Neural progenitor cell (in vitro differentiated cells): Measurements from ENCODE around the gene C12orf75. TPM values are rescaled to one million over a fixed set of nuclear protein-coding genes. Genes with fewer than 3 reads are reported as not detected.

ENCODE experiments used
- DNase-seq: peaks from one replicate; pipeline ENCODE4 v3.0.0-alpha.2; 2016; ENCODE audit warnings: low spot score
- H2AFZ ChIP-seq: fragments of 200-600 bp; sonication (generic); replicated peaks from 2 replicates; pipeline ENCODE4 v1.6.1; 2016; ENCODE audit warnings: antibody characterized with exemption
- H3F3A ChIP-seq: fragments of 200-600 bp; sonication (generic); 2 replicates; pipeline ENCODE4 v1.6.1; 2016; ENCODE audit warnings: antibody characterized with exemption, low read depth
- H3K27ac ChIP-seq: fragments of 200-600 bp; sonication (generic); 2 replicates; pipeline ENCODE4 v1.5.1; 2016; ENCODE audit warnings: mild to moderate bottlenecking
- H3K27me3 ChIP-seq: fragments of 200-600 bp; sonication (generic); 2 replicates; pipeline ENCODE4 v1.6.1; 2016; ENCODE audit warnings: mild to moderate bottlenecking, moderate library complexity
- H3K36me3 ChIP-seq: fragments of 200-600 bp; sonication (generic); 2 replicates; pipeline ENCODE4 v1.5.1; 2016
- H3K4me1 ChIP-seq: fragments of 200-600 bp; sonication (generic); 2 replicates; pipeline ENCODE4 v1.6.1; 2016; ENCODE audit warnings: mixed run types
- H3K4me2 ChIP-seq: fragments of 200-600 bp; sonication (generic); 2 replicates; pipeline ENCODE4 v1.6.1; 2016
- H3K4me3 ChIP-seq: fragments of 200-600 bp; sonication (generic); 2 replicates; pipeline ENCODE4 v1.5.1; 2016
- H3K79me2 ChIP-seq: fragments of 200-600 bp; sonication (generic); 2 replicates; pipeline ENCODE4 v1.6.1; 2016; ENCODE audit warnings: low read depth
- H3K9ac ChIP-seq: fragments of 200-600 bp; sonication (generic); 2 replicates; pipeline ENCODE4 v1.6.1; 2016
- H3K9me3 ChIP-seq: fragments of 200-600 bp; sonication (generic); 2 replicates; pipeline ENCODE4 v1.5.1; 2016; ENCODE audit warnings: low read depth
- H4K20me1 ChIP-seq: fragments of 200-600 bp; sonication (generic); 2 replicates; pipeline ENCODE4 v1.6.1; 2016; ENCODE audit warnings: low read depth
- H3K27ac Mint-ChIP-seq: 3 replicates; pipeline ENCODE4 v1.8.0; 2021; ENCODE audit warnings: mixed read lengths
- H3K27me3 Mint-ChIP-seq: 2 replicates; pipeline ENCODE4 v1.8.0; 2022; ENCODE audit warnings: low read depth, mild to moderate bottlenecking, inconsistent platforms, moderate library complexity, mixed read lengths; ENCODE audit not compliant: insufficient read depth
- H3K36me3 Mint-ChIP-seq: 3 replicates; pipeline ENCODE4 v1.8.0; 2021; ENCODE audit warnings: mixed read lengths
- H3K4me1 Mint-ChIP-seq: 3 replicates; pipeline ENCODE4 v1.8.0; 2021; ENCODE audit warnings: mixed read lengths
- H3K4me3 Mint-ChIP-seq: 3 replicates; pipeline ENCODE4 v1.8.0; 2021; ENCODE audit warnings: mild to moderate bottlenecking, moderate library complexity, mixed read lengths
- H3K9me3 Mint-ChIP-seq: 3 replicates; pipeline ENCODE4 v1.8.0; 2020; ENCODE audit warnings: mixed read lengths
- CTCF ChIP-seq: fragments of 200-600 bp; sonication (generic); IDR thresholded peaks from 2 replicates; pipeline ENCODE4 v1.5.1; 2017; ENCODE audit warnings: antibody characterized with exemption, mild to moderate bottlenecking
- EZH2 ChIP-seq: fragments of 200-600 bp; sonication (generic); IDR thresholded peaks from 2 replicates; pipeline ENCODE4 v1.6.1; 2017; ENCODE audit warnings: antibody characterized with exemption, mild to moderate bottlenecking, moderate library complexity
- EZH2phosphoT487 ChIP-seq: fragments of 200-600 bp; sonication (generic); IDR thresholded peaks from 2 replicates; pipeline ENCODE4 v1.6.1; 2017; ENCODE audit warnings: antibody characterized with exemption
- total RNA-seq: library from RNA; depleted of rRNA; stranded (reverse); fragments of >200 nt; gene quantifications from 2 replicates; pipeline ENCODE4 v1.2.3, GENCODE V29; 2015; ENCODE audit warnings: low replicate concordance

The C12orf75 gene
- total RNA-seq, 1 donor from 2014 or later: 59.9 TPM

DNA sequence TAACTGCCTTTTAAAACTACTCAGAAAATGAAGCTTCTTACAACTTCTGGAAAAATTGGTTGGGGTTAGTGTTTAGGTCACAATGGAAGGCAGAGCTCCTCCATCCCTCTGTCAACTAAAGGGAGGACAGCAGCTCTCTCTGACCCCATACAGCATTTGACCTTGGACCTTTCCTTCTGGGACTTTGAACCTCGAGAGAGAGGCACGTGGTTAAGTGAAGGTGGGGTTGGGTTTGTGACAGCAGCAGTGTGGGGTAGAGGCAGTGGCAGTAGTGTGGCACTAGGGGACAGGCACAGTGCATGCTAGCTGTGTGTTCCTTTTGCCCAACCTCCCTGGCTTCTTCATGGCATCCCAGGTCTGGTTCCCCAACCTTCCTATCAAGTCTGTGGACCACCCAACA is 9.4 kb upstream of the C12orf75 start:
- H3K79me2 ChIP-seq: no peaks in the 10 kb centered on the region

GRCh38 chr12:105322070-105322469 is 8.4 kb upstream of the C12orf75 start:
- Mint-ChIP-seq H3K9me3 (no peaks in the 10 kb centered on the region), H3K36me3 (no peaks in the 10 kb centered on the region), H3K27me3 (no peaks in the 10 kb centered on the region), H3K27ac (no peak overlapping the region), H3K4me1 (no peaks in the 10 kb centered on the region), H3K4me3 (no peak overlapping the region)
- TF ChIP-seq CTCF (no peak), EZH2 (no peak), EZH2phosphoT487 (no peak)
- Histone ChIP-seq H3K9ac (no peak overlapping the region), H3K36me3 (no peaks in the 10 kb centered on the region), H3K79me2 (no peaks in the 10 kb centered on the region), H3K4me3 (no peak overlapping the region), H2AFZ (no peak overlapping the region), H3K9me3 (no peaks in the 10 kb centered on the region), H3F3A (no peaks in the 10 kb centered on the region), H3K4me2 (no peak overlapping the region), H3K4me1 (no peaks in the 10 kb centered on the region), H3K27me3 (no peaks in the 10 kb centered on the region), H3K27ac (no peak overlapping the region), H4K20me1 (no peaks in the 10 kb centered on the region)
- DNase-seq: no peak

More for the DNA sequence above, 9.4 kb upstream of the C12orf75 start:
- Histone ChIP-seq H3K4me1 (no peaks in the 10 kb centered on the region), H2AFZ (no peak overlapping the region), H3K27me3 (no peaks in the 10 kb centered on the region), H3K4me2 (no peak overlapping the region), H3K4me3 (no peak overlapping the region), H3K9ac (no peak overlapping the region), H3K27ac (no peak overlapping the region), H3F3A (no peaks in the 10 kb centered on the region), H4K20me1 (no peaks in the 10 kb centered on the region), H3K36me3 (no peaks in the 10 kb centered on the region), H3K9me3 (no peaks in the 10 kb centered on the region)
- no peak overlapping the region for H3K4me3 Mint-ChIP-seq
- no peaks in the 10 kb centered on the region for H3K36me3 Mint-ChIP-seq
- no peaks in the 10 kb centered on the region for H3K9me3 Mint-ChIP-seq
- DNase-seq: no peak
- TF ChIP-seq EZH2phosphoT487 (no peak), CTCF (no peak)
- H3K4me1 Mint-ChIP-seq: no peaks in the 10 kb centered on the region
- H3K27ac Mint-ChIP-seq: no peak overlapping the region
- no peaks in the 10 kb centered on the region for H3K27me3 Mint-ChIP-seq

DNA sequence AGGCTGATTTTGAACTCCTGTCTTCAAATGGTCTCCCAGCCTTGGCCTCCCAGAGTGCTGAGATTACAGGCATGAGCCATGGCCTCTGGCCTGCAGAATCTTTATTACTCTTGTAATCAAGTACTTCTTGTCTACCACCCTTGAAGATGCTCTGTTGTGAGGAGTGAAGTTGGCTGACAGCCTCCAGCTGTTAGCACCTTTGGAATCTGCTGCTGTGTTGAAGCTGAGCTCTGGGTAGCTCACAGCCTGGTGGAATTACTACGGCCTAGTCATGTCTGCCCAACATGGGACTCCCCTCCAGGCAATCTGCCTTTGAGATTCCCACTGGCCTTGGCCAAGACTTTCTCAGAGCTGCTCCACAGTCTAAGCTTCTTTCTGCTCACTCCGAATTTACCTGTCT is 5.8 kb upstream of the C12orf75 start:
- Mint-ChIP-seq H3K27ac (no peak overlapping the region), H3K27me3 (no peaks in the 10 kb centered on the region), H3K36me3 (no peaks in the 10 kb centered on the region), H3K4me3 (no peak overlapping the region), H3K9me3 (no peaks in the 10 kb centered on the region), H3K4me1 (no peaks in the 10 kb centered on the region)
- H2AFZ ChIP-seq: no peak overlapping the region
- H3F3A ChIP-seq: no peaks in the 10 kb centered on the region
- no peaks in the 10 kb centered on the region for H3K9me3 ChIP-seq
- TF ChIP-seq EZH2: no peak
- TF ChIP-seq CTCF: no peak
- no peak for TF ChIP-seq EZH2phosphoT487
- H3K27ac ChIP-seq: no peak overlapping the region
- H3K4me1 ChIP-seq: no peaks in the 10 kb centered on the region
- no peaks in the 10 kb centered on the region for H3K79me2 ChIP-seq
- H3K4me2 ChIP-seq: no peak overlapping the region
- DNase-seq: no peak
- H4K20me1 ChIP-seq: no peaks in the 10 kb centered on the region
- H3K27me3 ChIP-seq: peaks cover 18% of the 10 kb centered on the region
- no peak overlapping the region for H3K4me3 ChIP-seq
- H3K36me3 ChIP-seq: no peaks in the 10 kb centered on the region
- H3K9ac ChIP-seq: no peak overlapping the region

- Histone ChIP-seq H3K79me2 (no peaks in the 10 kb centered on the region), H3K36me3 (no peaks in the 10 kb centered on the region), H3K27me3 (peaks cover 22% of the 10 kb centered on the region), H4K20me1 (no peaks in the 10 kb centered on the region), H3K4me3 (no peak overlapping the region), H3K9ac (no peak overlapping the region), H3F3A (no peaks in the 10 kb centered on the region), H3K27ac (no peak overlapping the region), H3K4me1 (peaks cover 3% of the 10 kb centered on the region), H3K4me2 (no peak overlapping the region), H3K9me3 (no peaks in the 10 kb centered on the region), H2AFZ (no peak overlapping the region)
- Mint-ChIP-seq H3K27ac (no peak overlapping the region), H3K27me3 (no peaks in the 10 kb centered on the region), H3K36me3 (no peaks in the 10 kb centered on the region), H3K9me3 (no peaks in the 10 kb centered on the region), H3K4me1 (peaks cover 4% of the 10 kb centered on the region), H3K4me3 (no peak overlapping the region)
- DNase-seq: no peak
- TF ChIP-seq CTCF: no peak
- TF ChIP-seq EZH2phosphoT487: no peak
- no peak for TF ChIP-seq EZH2
Observed at GRCh38 chr12:105325117-105325516, 5.4 kb upstream of the C12orf75 start.
